Measurements from ENCODE around the gene FKTN. TPM values are rescaled to one million over a fixed set of nuclear protein-coding genes. Genes with fewer than 3 reads are reported as not detected.

Gene FKTN
- total RNA-seq, 1 experiment from 2014 or later = 38.3 TPM

DNA sequence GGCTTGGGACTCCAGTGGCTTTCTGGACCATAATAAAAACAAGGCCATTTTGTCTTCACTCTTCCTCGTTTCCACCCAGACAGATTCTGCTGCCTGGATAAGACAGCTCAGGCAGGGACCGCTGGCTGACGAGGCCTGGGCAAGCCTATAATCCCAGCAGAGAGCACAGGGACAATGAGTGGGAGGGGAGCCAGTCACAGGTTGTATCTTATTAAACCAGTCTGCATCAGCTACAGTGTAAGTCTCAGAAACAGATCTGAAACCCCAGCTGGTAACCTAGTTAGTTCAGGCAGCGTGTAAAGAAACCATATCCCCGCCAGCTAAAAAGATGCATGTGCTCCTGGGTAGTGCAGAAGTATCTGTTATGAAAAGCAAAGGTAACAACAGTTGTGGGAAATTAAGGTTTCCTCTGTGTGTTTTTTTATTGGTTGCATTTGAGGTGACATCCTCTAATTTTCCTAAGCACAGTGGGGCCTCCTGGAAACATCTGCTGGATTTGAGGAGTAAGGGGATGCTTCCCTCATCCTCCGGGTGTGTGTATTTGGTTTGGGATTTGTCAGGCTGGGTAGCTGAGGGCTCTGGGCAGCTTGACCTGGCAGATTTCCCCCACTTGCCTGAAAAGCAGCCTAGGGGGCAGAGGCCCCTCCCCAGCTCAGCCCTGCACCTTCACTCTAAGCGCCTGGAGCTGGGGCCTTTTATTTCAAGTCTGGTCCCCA, 89.1 kb downstream of the FKTN start:
- TF ChIP-seq, protein P1, sequence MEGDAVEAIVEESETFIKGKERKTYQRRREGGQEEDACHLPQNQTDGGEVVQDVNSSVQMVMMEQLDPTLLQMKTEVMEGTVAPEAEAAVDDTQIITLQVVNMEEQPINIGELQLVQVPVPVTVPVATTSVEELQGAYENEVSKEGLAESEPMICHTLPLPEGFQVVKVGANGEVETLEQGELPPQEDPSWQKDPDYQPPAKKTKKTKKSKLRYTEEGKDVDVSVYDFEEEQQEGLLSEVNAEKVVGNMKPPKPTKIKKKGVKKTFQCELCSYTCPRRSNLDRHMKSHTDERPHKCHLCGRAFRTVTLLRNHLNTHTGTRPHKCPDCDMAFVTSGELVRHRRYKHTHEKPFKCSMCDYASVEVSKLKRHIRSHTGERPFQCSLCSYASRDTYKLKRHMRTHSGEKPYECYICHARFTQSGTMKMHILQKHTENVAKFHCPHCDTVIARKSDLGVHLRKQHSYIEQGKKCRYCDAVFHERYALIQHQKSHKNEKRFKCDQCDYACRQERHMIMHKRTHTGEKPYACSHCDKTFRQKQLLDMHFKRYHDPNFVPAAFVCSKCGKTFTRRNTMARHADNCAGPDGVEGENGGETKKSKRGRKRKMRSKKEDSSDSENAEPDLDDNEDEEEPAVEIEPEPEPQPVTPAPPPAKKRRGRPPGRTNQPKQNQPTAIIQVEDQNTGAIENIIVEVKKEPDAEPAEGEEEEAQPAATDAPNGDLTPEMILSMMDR (IDR thresholded peaks at IDR 0.05; ENCODE audit: unreplicated experiment) = no peak
- intact Hi-C loops (cut with micrococcal nuclease) = no loop called here
- no peak for DNase-seq (ENCODE audit: unreplicated experiment)
- no peak overlapping the region for H3K27ac Mint-ChIP-seq (ENCODE audit: low read depth, unreplicated experiment)
- H3K9me3 Mint-ChIP-seq (ENCODE audit: unreplicated experiment) = no peaks in the 10 kb centered on the region
- ChIA-PET CTCF (interaction anchor here (0.6 to 3.7 kb wide), 3 partner anchors 9 to 400 kb away, joined by 3 to 18 read pairs (median 5); no protein-coding TSS in a partner anchor), POLR2A (interaction anchor here (1.8 kb wide), 1 partner anchor 11 kb away, joined by 3 read pairs; no protein-coding TSS in a partner anchor)
- no peak overlapping the region for H3K4me3 Mint-ChIP-seq (ENCODE audit: unreplicated experiment)
- H3K4me1 Mint-ChIP-seq (ENCODE audit: insufficient read depth, unreplicated experiment) = no peaks in the 10 kb centered on the region
- no peaks in the 10 kb centered on the region for H3K27me3 Mint-ChIP-seq (ENCODE audit: insufficient read depth, unreplicated experiment)
- H3K36me3 Mint-ChIP-seq (ENCODE audit: insufficient read depth, unreplicated experiment) = no peaks in the 10 kb centered on the region
- BruUV-seq (replicated peaks) = no TSS peak

GRCh38 chr9:105647595-105648349, 89.8 kb downstream of the FKTN start:
- Mint-ChIP-seq H3K36me3 (ENCODE audit: insufficient read depth, unreplicated experiment) (no peaks in the 10 kb centered on the region), H3K4me1 (ENCODE audit: insufficient read depth, unreplicated experiment) (no peaks in the 10 kb centered on the region), H3K27ac (ENCODE audit: low read depth, unreplicated experiment) (no peak overlapping the region), H3K9me3 (ENCODE audit: unreplicated experiment) (no peaks in the 10 kb centered on the region), H3K27me3 (ENCODE audit: insufficient read depth, unreplicated experiment) (no peaks in the 10 kb centered on the region), H3K4me3 (ENCODE audit: unreplicated experiment) (no peak overlapping the region)
- no TSS peak for BruUV-seq (replicated peaks)
- ChIA-PET POLR2A (interaction anchor here (1.8 kb wide), 1 partner anchor 10 kb away, joined by 3 read pairs; no protein-coding TSS in a partner anchor), CTCF (interaction anchor here (1.0 to 3.7 kb wide), 4 partner anchors 8 to 71 kb away, joined by 3 to 18 read pairs (median 4); no protein-coding TSS in a partner anchor)
- intact Hi-C loops (cut with micrococcal nuclease) = no loop called here
- TF ChIP-seq, protein P1 (IDR thresholded peaks at IDR 0.05; ENCODE audit: unreplicated experiment) = no peak
- no peak for DNase-seq (ENCODE audit: unreplicated experiment)

DNA sequence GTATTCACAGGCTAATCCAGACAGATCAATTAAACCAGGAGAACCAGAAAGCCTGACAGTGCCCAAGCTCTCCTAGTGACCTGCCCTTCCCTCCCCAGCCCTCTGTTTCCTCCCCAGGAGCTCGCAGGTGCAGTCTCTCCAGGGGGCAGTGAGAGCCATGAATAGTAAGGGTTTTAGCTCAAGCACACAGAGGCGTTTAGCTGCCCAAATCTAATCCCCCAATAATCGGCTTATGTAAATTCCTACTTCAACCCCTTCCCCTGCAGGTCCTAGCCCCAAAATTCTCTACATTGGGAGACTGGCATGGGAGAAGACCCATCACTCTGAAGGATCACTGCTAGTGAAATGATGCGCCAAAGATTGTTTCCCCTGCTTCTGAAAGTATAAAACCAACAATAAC, 93.9 kb downstream of the FKTN start:
- Mint-ChIP-seq H3K9me3 (ENCODE audit: unreplicated experiment) (no peaks in the 10 kb centered on the region), H3K4me3 (ENCODE audit: unreplicated experiment) (no peak overlapping the region), H3K27me3 (ENCODE audit: insufficient read depth, unreplicated experiment) (no peaks in the 10 kb centered on the region), H3K36me3 (ENCODE audit: insufficient read depth, unreplicated experiment) (no peaks in the 10 kb centered on the region), H3K27ac (ENCODE audit: low read depth, unreplicated experiment) (no peak overlapping the region), H3K4me1 (ENCODE audit: insufficient read depth, unreplicated experiment) (peaks cover 6% of the 10 kb centered on the region)
- DNase-seq (ENCODE audit: unreplicated experiment) = no peak
- intact Hi-C loops (cut with micrococcal nuclease) = no loop called here
- no TSS peak for BruUV-seq (replicated peaks)
- POLR2A ChIA-PET = interaction anchor here (0.8 kb wide), 1 partner anchor 67 kb away, joined by 3 read pairs; no protein-coding TSS in a partner anchor
- TF ChIP-seq, protein P1 (IDR thresholded peaks at IDR 0.05; ENCODE audit: unreplicated experiment) = no peak
- CTCF ChIA-PET = interaction anchor here (0.7 to 1.0 kb wide), 3 partner anchors 10 to 1442 kb away, joined by 3 to 4 read pairs (median 3); no protein-coding TSS in a partner anchor

Data from MCF 10A (cell line).